HG03565 (cell line): ENCODE data around the gene C18orf63.
"Not testable (repeated sequence)": the region's sequence is repeated elsewhere in the genome, so short reads cannot be mapped to it uniquely, and the experiment has no call there.

Experiments used
- ATAC-seq: cut with Tn5 transposase; IDR thresholded peaks from one replicate; pipeline ENCODE4 v1.9.1; 2021; ENCODE audit warnings: mild to moderate bottlenecking, moderate library complexity; ENCODE audit not compliant: unreplicated experiment

The C18orf63 gene

GRCh38 chr18:74315464-74316256, at the start of gene C18orf63:
Gene C18orf63, plus strand, starts transcription at chr18:74315839. Its CDS starts 2,027 bp downstream, at chr18:74317866.
- no peak for ATAC-seq

DNA sequence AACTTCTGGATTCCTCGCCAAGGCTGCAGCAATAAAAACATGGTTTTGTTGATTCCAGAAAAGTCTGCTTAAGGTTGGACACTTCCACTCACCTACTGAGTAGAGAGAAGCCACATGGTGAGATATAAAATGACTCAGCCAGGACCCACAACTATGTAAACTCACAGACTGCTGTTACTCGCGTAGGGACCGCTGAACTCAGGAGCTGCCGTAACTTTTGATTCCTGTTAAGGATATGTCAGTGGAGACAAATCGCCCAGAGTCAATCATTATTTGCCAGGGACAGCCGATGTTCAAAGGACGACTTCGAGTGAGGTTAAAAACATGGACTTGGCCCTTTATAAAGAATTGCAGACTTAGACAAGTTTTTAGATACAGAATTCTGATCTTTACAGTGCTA, 49.5 kb upstream of the C18orf63 start:
- ATAC-seq = no peak

- no peak for ATAC-seq
Observed at GRCh38 chr18:74268175-74268574, 47.5 kb upstream of the C18orf63 start.

GRCh38 chr18:74268933-74269620, 46.6 kb upstream of the C18orf63 start:
- no peak for ATAC-seq

DNA sequence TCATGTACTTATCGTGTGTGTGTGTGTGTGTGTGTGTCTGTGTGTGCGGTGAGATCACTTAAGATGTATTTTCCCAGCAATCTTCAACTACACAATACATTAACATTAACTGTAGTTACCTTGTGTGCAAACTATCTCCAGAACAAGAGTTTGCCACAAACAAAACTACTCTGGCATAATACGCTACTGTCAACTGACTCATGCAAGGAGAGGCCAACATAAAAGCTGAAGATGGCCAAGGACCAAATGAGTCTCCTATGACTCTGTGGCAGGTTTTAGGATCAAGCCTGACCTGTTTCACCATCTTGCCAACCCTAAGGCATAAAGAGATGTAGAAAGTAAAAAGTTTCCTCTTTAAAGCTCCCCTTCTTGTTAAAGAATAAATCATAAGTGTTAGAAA, 44.0 kb upstream of the C18orf63 start:
- ATAC-seq = no peak

DNA sequence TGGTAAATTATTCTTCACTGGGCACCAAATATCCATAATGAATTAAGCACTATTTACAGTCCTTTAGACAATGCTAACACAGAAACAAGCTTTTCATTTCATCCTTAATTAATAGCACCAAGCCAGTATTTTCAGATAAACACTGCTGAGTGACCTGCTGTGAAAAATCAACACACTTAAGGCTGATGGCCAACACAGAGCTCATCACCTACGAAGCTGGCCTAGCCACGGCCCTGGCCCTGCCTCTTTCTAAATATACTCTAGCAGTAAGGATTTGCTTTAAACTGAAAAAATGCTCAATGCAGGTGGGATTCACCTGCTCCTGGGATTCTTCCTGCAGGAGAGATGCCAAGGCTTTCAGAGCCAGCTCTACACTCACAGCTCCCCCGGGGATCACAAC, 42.2 kb upstream of the C18orf63 start:
- no peak for ATAC-seq

- no peak for ATAC-seq
Observed at GRCh38 chr18:74274700-74275099, 40.9 kb upstream of the C18orf63 start.

- ATAC-seq = no peak
Observed at GRCh38 chr18:74275736-74276135, 39.9 kb upstream of the C18orf63 start.

DNA sequence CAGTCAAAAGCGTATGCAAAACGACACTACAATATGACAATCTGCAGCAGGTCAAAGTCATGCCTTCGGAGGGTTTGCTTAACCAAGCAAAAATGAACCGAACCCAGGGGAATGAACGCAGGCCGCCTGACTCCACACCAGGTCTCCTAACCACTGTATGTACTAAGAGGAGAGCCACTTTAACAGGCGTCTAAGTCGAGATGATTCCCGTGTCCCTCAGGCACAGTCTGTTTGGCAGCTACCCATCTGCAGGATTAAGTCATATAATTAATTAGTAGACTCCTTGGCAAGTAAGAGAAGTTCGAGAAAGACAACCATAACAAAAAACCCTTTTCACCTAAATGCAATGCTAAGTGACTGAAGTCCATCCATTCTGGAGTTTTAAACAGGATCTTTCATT, 39.0 kb upstream of the C18orf63 start:
- ATAC-seq = no peak

DNA sequence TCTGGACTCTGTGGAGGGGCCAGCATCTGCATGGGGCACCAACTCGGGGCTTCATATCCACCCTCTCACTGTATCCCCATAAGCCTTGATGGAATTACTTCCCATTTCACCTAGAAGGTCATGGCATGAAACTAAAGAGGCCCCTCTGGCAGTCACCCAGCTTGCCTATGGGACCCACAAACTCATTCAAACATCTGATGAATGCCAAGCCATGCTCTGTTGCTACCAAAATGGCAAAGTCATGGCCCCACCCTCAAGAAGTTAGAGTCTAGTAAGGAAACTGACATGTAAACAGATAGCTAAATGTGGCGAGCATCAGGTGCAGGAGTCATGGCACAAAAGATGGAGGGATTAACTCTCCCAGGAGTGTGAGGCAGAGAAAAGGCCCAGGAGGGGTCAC, 38.3 kb upstream of the C18orf63 start:
- ATAC-seq = no peak

- no peak for ATAC-seq
Observed at GRCh38 chr18:74278058-74278457, 37.6 kb upstream of the C18orf63 start.

- ATAC-seq = no peak
Observed at GRCh38 chr18:74278983-74279382, 36.7 kb upstream of the C18orf63 start.

DNA sequence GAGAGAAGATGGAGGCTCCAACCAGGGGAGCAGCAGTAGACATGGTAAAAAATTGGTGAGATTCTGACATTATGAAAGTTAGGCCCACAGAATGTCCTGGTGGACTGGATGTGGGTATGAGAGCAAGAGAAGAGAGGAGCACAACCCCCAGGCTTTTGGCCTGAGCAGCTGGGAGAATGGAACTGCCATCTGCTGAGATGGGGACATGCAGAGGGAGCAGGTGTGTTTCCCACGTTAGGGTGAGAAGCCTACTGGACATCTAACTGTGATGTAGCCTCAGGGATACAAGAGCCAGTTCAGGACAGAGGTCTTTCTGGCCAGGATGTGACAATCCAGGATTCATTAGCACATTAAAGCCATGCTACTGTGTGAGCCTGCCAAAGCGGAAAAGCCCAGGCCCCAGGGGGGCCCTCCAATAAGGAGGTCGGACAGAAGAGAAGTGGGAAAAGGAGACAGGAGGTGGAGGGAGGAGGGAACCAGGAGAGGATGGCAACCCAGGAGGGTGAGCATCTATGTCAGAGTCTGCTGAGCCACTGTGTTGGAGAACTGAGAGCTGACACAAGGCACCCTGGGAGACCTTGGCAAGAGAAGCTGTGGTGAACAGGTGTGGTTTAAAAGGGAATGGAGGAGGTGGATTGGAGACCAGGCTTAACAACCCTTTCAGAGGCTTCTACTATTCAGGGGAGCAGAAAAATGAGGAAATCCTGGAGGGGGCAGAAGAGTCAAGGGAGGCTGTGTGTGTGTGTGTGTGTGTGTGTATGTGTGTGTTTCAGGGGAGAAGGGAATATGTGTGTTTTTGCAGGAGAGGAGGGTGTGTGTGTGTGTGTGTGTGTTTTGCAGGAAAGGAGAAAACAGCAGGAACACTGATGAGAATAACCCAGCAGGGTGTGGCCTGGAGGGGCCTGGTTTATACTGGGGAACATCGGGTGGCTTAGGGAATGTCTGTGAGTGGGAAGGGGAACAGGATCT, 34.3 kb upstream of the C18orf63 start:
- no peak for ATAC-seq

- no peak for ATAC-seq
Observed at GRCh38 chr18:74281980-74282754, 33.5 kb upstream of the C18orf63 start.

DNA sequence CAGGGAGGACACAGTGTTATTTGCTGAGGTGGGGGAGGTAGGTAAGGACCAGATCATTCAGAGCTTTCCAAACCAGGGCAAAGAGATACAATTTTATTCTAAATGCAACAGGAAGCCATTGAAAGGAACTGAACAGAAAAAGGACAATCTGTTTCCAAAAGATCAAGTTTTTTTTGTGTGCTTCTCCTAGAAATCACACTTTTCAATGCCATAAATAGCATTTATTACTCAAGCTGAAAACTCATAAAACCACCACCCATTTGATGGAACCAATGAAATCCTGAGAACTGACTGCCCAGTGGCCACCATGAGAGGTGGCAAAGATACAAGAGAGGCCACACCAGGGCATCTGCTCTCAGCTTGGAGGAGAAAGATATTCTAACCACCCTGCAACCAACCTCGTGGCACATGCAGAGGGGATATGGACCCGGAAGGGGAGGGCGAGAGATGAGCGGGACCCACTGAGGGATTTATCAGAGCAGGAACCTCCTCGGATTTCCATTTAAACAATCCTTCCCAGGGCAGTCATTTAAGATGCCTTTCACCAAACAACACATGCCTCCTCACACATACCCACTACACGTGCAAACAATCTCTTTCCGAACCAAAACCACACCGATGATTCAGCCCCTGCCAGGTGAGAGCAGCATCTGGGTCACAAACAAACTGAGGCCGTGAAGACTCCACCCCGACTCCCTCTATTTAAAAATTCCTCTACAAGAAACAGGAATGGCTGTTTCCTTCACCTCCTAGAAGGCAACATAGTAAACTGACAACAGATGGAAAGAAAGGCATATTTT, 32.7 kb upstream of the C18orf63 start:
- ATAC-seq = no peak

DNA sequence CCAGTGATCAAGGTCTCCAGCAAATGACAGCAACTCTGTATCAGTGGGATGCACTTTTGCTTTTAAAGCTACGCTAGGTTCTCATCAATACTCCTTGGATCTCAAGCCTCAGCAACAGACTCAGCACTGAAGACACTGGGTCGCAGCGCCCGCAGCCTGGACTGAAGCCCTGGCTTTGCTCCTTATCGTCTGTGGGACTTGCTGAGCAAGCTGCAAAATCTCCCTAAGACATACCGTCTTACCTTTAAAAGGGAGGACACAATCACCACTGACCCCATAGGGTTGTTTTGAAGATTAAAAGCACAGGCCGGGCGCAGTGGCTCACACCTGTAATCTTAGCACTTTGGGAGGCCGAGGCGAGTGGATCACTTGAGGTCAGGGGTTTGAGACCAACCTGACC, 32.0 kb upstream of the C18orf63 start:
- ATAC-seq = no peak

DNA sequence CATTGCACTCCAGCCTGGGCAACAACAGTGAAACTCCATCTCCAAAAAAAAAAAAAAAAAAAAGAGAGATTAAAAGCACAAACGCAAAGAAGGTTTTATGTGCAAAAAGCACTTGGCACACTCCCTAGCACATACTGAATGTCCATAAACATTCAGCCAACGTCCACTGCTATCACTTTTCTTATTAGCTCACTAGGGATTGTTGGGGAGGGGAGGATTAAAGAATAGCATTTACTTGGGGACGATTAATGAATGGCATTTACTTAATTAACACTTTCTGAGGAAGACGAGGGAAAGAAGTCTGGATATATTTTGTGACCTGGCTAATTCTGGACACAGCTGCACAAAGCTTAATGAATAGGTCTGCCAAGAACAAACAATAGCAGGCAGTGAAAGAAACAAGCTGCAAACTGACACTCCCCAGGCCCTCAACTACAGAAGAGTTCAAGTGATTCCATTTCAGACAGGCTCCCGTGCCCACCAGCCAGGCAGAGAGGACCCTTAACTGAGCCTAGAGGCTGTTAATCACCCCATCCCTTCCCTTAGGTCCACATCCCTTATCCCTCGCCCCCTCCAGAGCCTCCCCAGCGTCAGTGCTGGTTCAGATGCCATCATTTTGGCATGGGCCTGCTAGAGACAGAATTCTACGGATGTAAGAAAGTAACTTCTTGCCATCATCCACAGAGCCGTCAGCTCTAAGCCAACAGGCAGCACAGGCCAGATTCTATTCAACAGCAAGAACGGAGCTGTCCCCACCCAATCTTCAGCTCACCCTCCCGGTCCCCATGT, 31.3 kb upstream of the C18orf63 start:
- ATAC-seq = no peak

DNA sequence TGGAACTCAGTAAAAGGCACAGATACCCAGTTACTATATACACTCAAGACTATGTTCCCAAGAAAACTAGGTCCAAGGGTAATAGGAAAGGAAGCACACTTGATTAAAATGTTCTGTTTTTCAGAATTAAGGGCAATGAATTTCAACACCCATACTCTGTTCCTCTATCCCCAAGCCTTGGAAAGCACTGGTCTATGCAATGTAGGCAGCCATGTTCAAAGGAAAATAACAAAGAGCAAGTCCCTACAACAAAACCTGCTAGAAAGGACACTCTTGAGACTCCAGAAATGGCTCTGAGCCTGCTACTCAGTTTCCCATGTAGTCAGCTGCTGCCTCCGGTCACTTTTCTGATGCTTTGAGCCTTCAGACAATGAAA, 30.7 kb upstream of the C18orf63 start:
- no peak for ATAC-seq

GRCh38 chr18:74285583-74285982, 30.1 kb upstream of the C18orf63 start:
- ATAC-seq = not testable (repeated sequence)
